GM10266 (cell line): ENCODE measurements around the gene POR.

ENCODE experiments used
- DNase-seq: peaks from one replicate; pipeline ENCODE4 v3.0.0; 2012; ENCODE audit errors: extremely low spot score
- CTCF ChIP-seq: IDR thresholded peaks from 2 replicates; pipeline ENCODE4 v1.5.1; 2012; ENCODE audit warnings: mild to moderate bottlenecking, low read depth; ENCODE audit not compliant: control insufficient read depth, insufficient read depth; ENCODE audit errors: missing control alignments

Gene POR

GRCh38 chr7:75948179-75948578 lies 33.2 kb downstream of the POR start:
- TF ChIP-seq CTCF: no peak
- no peak for DNase-seq

GRCh38 chr7:75950111-75950681 lies 35.2 kb downstream of the POR start:
- TF ChIP-seq CTCF: no peak
- DNase-seq: no peak

GRCh38 chr7:75951506-75951905 lies 36.6 kb downstream of the POR start:
- DNase-seq: no peak
- no peak for TF ChIP-seq CTCF

GRCh38 chr7:75953431-75953830 lies 38.5 kb downstream of the POR start:
- DNase-seq: no peak
- no peak for TF ChIP-seq CTCF

- TF ChIP-seq CTCF: no peak
- DNase-seq: no peak
These were observed 39.0 kb downstream of the POR start for GRCh38 chr7:75953931-75954330.

- TF ChIP-seq CTCF: no peak
- DNase-seq: no peak
These were observed 40.5 kb downstream of the POR start for GRCh38 chr7:75955331-75955955.

- TF ChIP-seq CTCF: no peak
- no peak for DNase-seq
These were observed 42.2 kb downstream of the POR start for GRCh38 chr7:75957021-75957736.
